ENCODE measurements around the gene APBA2. TPM values are rescaled to one million over a fixed set of nuclear protein-coding genes. Genes with fewer than 3 reads are reported as not detected.

The APBA2 gene
- total RNA-seq, 1 donor from 2014 or later = 0.38 TPM

DNA sequence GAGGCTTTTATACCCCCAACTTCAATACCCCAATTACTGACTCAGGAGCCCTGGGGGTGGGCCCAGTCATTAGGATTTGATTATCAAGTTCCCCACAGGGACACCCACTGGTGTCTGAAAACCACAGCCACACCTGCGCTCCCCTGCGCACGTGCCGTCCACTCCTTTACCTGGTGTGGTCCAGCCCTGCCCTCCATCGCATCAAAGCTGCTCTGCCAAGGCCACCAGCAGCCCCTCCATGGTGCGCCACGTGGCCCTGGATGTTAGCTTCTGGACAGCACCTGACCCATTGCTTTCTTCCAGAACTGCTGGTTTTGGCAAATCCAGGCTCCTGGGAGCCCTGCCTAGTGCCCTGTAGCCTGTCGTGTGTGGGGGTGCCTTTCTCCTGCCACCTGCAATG is 247.5 kb downstream of the APBA2 start:
- DNase-seq = no peak
- Histone ChIP-seq H3K9me3 (replicated peaks) (no peaks in the 10 kb centered on the region), H3K27me3 (ENCODE audit: low read depth) (peaks cover 42% of the 10 kb centered on the region), H3K4me1 (no peaks in the 10 kb centered on the region), H3K36me3 (no peaks in the 10 kb centered on the region), H3K4me3 (no peak overlapping the region), H3K27ac (replicated peaks) (no peak overlapping the region)
- TF ChIP-seq, protein P1, sequence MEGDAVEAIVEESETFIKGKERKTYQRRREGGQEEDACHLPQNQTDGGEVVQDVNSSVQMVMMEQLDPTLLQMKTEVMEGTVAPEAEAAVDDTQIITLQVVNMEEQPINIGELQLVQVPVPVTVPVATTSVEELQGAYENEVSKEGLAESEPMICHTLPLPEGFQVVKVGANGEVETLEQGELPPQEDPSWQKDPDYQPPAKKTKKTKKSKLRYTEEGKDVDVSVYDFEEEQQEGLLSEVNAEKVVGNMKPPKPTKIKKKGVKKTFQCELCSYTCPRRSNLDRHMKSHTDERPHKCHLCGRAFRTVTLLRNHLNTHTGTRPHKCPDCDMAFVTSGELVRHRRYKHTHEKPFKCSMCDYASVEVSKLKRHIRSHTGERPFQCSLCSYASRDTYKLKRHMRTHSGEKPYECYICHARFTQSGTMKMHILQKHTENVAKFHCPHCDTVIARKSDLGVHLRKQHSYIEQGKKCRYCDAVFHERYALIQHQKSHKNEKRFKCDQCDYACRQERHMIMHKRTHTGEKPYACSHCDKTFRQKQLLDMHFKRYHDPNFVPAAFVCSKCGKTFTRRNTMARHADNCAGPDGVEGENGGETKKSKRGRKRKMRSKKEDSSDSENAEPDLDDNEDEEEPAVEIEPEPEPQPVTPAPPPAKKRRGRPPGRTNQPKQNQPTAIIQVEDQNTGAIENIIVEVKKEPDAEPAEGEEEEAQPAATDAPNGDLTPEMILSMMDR (IDR thresholded peaks at IDR 0.05; ENCODE audit: borderline replicate concordance) = no peak
- intact Hi-C loops (cut with micrococcal nuclease) = no loop called here

DNA sequence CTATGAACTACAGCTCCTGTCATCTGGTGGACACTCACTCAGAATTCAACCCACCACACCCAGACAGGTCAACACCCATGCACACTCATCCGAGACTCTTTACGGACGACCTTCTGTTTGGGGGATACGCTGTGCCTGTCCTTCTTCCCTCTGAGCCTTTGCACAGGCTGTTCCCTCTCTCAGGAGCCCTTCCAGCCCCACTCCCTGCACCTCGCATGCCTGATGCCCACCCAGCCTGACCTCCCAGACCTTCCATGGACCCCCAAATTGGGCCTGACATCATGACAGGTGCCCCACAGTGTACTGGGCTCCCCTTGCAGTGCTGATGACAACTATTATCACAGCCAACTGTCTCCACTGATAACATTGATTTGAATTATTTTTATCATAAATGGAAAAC is 248.0 kb downstream of the APBA2 start:
- DNase-seq = no peak
- Histone ChIP-seq H3K4me3 (no peak overlapping the region), H3K27me3 (ENCODE audit: low read depth) (peaks cover 42% of the 10 kb centered on the region), H3K27ac (replicated peaks) (no peak overlapping the region), H3K9me3 (replicated peaks) (no peaks in the 10 kb centered on the region), H3K36me3 (no peaks in the 10 kb centered on the region), H3K4me1 (no peaks in the 10 kb centered on the region)
- intact Hi-C loops (cut with micrococcal nuclease) = no loop called here
- TF ChIP-seq, protein P1 (IDR thresholded peaks at IDR 0.05; ENCODE audit: borderline replicate concordance) = no peak

DNA sequence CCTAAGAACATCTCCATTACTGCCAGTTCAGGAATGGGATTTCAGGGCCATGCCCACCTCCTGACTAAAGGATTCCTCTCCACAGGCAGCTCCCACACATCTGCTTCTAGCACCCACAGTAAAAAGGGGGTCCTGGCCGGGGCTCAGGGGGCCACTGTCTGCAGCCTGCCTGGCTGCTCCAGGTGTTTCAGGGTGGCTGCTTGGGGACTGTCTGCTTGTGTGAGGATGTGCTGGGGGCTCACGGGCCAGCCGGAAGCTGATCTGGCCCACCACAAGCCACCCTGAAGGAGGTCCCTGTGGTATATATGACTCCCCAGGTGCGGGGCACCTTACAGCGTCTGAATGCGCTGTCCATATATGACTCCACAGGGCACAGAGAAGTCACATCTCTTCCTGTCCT is 248.5 kb downstream of the APBA2 start:
- H3K27me3 ChIP-seq (ENCODE audit: low read depth) = peaks cover 42% of the 10 kb centered on the region
- TF ChIP-seq, protein P1 (IDR thresholded peaks at IDR 0.05; ENCODE audit: borderline replicate concordance) = no peak
- H3K4me1 ChIP-seq = no peaks in the 10 kb centered on the region
- H3K4me3 ChIP-seq = no peak overlapping the region
- H3K9me3 ChIP-seq (replicated peaks) = no peaks in the 10 kb centered on the region
- DNase-seq = no peak
- H3K36me3 ChIP-seq = no peaks in the 10 kb centered on the region
- no peak overlapping the region for H3K27ac ChIP-seq (replicated peaks)
- intact Hi-C loops (cut with micrococcal nuclease) = no loop called here

DNA sequence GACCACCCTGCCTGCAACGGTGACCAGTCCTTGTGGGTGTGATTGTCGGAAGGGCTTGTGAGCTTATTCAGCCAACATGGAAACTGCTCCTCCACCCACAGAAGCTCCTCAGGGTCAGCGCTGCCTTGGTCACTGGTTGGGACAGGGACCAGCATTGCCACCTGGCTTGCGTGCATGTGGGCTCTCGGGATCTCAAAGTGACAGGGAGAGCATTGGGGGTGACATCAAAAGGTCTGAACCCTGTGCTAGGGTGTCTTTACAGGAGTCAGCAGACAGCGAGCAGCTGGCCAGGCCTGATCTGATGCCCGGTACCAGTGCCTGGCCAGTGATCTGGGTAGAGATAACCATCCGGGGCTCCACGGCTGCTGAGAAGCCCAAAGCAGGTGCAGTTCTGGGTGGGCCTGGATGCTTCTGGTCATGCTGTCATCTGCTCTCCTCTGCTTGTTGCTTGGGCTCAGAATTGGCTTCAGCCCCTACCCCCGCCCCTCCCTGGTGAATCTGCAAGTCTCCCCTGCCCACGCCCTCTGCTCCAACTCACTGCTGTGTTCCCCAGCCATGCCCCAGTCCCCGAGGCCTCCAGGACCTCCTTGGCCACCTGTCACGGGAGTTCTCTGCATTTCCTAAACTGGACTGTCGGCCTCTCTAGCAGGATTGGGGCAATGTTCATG is 249.0 kb downstream of the APBA2 start:
- Histone ChIP-seq H3K27ac (replicated peaks) (no peak overlapping the region), H3K36me3 (no peaks in the 10 kb centered on the region), H3K4me1 (peaks cover 3% of the 10 kb centered on the region), H3K4me3 (no peak overlapping the region), H3K27me3 (ENCODE audit: low read depth) (peaks cover 42% of the 10 kb centered on the region), H3K9me3 (replicated peaks) (no peaks in the 10 kb centered on the region)
- intact Hi-C loops (cut with micrococcal nuclease) = no loop called here
- TF ChIP-seq, protein P1 (IDR thresholded peaks at IDR 0.05; ENCODE audit: borderline replicate concordance) = no peak
- no peak for DNase-seq

DNA sequence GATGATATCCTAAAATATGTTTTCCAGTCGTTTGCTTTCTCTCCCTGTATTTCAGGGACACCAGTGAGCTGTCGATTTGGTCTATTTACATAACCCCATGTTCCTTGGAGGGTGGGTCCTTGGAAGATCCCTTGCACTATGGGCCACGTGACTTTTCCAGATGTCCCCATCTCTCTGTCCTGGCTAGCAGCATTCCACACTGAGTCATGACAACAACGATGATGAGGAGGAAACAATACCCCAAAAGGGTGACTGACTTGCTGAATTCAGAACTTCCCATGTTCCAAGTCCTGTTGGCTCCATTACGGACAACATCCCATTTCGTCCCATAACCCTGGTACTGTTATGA is 249.5 kb downstream of the APBA2 start:
- Histone ChIP-seq H3K36me3 (no peaks in the 10 kb centered on the region), H3K4me1 (peaks cover 6% of the 10 kb centered on the region), H3K4me3 (no peak overlapping the region), H3K27me3 (ENCODE audit: low read depth) (peaks cover 42% of the 10 kb centered on the region), H3K27ac (replicated peaks) (no peak overlapping the region), H3K9me3 (replicated peaks) (no peaks in the 10 kb centered on the region)
- DNase-seq = no peak
- intact Hi-C loops (cut with micrococcal nuclease) = no loop called here
- TF ChIP-seq, protein P1 (IDR thresholded peaks at IDR 0.05; ENCODE audit: borderline replicate concordance) = no peak

All from left ventricle myocardium inferior (tissue), 1 donor.